NCI-H2081 (cell line): Measurements from ENCODE around the gene HFM1.
"Not testable (repeated sequence)": the region's sequence is repeated elsewhere in the genome, so short reads cannot be mapped to it uniquely, and the experiment has no call there.

Experiments
- DNase-seq, 2 experiments: peaks; one replicate each; lab custom pipeline; 2025; lab: John Stamatoyannopoulos, UW

Gene HFM1, protein sequence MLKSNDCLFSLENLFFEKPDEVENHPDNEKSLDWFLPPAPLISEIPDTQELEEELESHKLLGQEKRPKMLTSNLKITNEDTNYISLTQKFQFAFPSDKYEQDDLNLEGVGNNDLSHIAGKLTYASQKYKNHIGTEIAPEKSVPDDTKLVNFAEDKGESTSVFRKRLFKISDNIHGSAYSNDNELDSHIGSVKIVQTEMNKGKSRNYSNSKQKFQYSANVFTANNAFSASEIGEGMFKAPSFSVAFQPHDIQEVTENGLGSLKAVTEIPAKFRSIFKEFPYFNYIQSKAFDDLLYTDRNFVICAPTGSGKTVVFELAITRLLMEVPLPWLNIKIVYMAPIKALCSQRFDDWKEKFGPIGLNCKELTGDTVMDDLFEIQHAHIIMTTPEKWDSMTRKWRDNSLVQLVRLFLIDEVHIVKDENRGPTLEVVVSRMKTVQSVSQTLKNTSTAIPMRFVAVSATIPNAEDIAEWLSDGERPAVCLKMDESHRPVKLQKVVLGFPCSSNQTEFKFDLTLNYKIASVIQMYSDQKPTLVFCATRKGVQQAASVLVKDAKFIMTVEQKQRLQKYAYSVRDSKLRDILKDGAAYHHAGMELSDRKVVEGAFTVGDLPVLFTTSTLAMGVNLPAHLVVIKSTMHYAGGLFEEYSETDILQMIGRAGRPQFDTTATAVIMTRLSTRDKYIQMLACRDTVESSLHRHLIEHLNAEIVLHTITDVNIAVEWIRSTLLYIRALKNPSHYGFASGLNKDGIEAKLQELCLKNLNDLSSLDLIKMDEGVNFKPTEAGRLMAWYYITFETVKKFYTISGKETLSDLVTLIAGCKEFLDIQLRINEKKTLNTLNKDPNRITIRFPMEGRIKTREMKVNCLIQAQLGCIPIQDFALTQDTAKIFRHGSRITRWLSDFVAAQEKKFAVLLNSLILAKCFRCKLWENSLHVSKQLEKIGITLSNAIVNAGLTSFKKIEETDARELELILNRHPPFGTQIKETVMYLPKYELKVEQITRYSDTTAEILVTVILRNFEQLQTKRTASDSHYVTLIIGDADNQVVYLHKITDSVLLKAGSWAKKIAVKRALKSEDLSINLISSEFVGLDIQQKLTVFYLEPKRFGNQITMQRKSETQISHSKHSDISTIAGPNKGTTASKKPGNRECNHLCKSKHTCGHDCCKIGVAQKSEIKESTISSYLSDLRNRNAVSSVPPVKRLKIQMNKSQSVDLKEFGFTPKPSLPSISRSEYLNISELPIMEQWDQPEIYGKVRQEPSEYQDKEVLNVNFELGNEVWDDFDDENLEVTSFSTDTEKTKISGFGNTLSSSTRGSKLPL (N-terminal part only)

GRCh38 chr1:91404151-91405012 lies at the start of gene HFM1:
Gene HFM1 (minus strand): TSS chr1:91404837. CDS start chr1:91401082, 3,755 bp downstream.
- peak; percentile 78 to 89 for DNase-seq

DNA sequence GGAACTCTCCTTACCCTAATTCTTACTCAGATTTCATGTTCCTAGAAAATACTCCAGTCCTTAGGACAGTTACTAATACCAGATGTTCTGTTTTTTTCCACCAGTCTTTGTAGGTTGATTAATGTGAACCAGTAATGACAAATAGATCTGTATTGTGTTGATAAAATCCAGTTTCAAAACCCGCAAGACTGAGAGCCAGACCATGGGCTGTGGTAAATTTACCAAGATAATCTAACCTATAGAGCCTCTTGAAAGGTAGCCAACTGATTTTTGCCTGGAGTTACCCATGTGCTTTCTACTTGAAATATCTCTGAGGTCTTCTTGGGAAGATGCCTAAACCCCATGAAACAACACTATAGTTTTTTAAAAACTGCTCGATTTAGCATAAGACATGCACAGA lies 49.5 kb upstream of the HFM1 start:
- DNase-seq = no peak

- no peak for DNase-seq
Observed at GRCh38 chr1:91450260-91450659, 45.6 kb upstream of the HFM1 start.

- DNase-seq = not testable (repeated sequence)
Observed at GRCh38 chr1:91447782-91448181, 43.1 kb upstream of the HFM1 start.

DNA sequence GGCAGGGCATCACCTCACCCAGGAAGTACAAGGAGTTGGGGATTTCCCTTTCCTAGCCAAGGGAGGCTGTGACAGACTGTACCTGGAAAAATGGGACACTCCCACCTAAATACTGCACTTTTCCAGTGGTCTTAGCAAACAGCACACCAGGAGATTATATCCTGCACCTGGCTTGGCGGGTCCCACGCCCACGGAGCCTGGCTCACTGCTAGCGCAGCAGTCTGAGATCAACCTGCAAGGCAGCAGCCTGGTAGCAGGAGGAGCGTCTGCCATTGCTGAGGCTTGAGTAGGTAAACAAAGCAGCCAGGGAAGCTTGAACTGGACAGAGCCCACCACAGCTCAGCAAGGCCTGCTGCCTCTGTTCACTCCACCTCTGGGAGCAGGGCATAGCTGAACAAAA lies 37.3 kb upstream of the HFM1 start:
- not testable (repeated sequence) for DNase-seq

DNA sequence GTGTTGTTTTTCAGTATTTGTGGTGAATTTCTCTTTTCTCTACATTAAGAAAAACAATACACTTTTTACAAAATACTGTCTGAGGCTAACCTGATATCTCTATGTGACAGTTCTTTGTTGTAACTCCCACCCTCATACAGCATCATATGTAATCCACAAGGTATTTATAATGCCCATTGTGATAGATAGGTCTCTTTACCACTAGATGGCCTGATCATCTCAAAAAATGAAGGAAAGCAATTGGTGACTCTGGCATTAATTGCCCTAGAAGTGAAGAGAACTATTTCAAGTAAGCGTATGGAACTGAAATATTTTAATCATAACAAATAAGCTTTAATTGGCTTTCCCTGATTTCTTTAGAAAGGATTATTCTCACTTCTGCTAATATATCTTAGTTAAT lies 36.2 kb upstream of the HFM1 start:
- no peak for DNase-seq

GRCh38 chr1:91439016-91439415 lies 34.4 kb upstream of the HFM1 start:
- DNase-seq = no peak

- no peak for DNase-seq
Observed at GRCh38 chr1:91428182-91428798, 23.7 kb upstream of the HFM1 start.

DNA sequence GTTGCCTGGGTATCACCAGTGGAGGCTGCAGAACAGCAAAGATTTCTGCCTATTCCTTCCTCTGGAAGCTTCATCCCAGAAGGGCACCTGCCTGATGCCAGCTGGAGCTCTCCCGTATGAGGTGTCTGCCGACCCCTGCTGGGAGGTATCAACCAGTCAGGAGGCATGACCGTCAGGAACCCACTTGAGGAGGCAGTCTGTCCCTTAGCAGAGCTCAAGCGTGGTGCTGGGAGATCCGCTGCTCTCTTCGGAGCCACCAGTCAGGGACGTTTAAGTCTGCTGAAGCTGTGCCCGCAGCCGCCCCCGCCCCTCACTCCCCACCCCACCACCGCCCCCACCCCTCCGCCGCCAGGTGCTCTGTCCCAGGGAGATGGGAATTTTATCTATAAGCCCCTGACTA lies 23.1 kb upstream of the HFM1 start:
- DNase-seq = no peak

DNA sequence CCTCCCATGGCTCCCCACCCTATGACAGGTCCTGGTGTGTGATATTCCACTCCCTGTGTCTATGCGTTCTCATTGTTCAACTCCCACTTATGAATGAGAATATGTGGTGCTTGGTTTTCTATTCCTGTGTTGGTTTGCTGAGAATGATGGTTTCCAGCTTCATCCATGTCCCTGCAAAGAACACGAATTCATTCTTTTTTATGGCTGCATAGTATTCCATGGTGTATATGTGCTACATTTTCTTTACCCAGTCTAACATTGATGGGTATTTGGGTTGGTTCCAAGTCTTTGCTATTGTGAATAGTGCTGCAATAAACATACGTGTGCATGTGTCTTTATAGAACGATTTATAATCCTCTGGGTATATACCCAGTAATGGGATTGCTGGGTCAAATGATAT lies 17.9 kb upstream of the HFM1 start:
- DNase-seq = not testable (repeated sequence)

DNA sequence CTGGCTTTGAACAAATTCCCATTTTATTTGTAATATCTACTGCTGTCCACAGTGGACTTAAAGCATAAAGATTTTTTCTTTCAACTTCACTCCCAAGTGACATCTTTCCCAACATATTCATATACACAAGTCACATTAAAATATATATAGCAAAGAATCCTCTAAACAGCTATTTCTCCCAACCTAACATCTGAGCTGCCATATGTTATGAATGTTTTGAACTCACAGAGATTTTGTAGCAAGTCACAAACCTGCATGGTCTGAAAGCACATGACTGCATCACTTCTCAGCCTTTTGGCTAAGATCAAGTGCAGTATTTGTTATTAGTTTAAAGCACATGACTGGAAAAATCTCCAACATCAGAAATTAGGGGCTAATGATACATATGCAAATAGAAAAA lies 7.7 kb upstream of the HFM1 start:
- DNase-seq = no peak

DNA sequence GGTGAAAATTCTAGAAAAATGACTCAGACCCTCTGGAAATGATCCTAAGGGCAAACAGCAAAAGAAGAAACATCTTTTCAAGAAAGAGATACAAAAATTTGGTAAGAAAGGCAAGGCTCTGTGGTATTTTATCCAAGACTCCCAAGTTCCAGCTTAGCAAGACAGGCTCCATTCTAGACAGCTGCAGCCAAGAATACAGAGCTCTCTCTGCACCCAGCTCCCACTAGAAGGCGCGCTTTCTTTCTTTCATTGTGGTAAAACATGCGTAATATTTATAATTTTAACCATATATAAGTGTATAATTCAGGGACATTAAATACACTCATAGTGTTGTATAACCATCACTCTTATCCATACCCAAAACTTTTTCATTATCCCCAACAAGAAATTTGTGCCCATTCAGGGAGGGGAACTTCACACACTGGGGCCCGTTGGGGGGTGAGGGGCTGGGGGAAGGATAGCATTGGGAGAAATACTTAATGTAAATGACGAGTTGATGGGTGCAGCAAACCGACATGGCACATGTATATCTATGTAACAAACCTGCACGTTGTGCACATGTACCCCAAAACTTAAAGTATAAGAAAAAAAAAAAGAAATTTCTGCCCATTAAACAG lies 2.2 kb upstream of the HFM1 start:
- no peak for DNase-seq

DNA sequence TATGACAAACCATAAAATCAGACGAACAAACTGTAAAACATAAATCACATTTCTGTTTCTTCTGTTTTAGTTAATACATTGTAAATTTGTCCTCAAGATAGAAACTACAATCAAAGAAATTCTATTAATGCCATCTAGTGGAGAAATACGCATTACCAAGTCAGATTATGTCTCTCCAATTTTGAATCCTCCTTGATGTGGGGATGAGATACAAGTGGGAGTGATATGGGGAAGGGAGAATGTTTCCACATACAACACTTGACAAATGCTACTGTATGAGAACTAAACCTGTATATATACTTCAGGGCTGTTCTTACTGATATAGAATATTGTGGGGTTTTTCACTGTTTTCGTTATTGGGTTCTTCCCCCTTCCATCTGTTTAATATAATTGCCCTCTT lies 2.6 kb downstream of the HFM1 start:
- DNase-seq = peak in 1 of 2 experiments; percentile 36

DNA sequence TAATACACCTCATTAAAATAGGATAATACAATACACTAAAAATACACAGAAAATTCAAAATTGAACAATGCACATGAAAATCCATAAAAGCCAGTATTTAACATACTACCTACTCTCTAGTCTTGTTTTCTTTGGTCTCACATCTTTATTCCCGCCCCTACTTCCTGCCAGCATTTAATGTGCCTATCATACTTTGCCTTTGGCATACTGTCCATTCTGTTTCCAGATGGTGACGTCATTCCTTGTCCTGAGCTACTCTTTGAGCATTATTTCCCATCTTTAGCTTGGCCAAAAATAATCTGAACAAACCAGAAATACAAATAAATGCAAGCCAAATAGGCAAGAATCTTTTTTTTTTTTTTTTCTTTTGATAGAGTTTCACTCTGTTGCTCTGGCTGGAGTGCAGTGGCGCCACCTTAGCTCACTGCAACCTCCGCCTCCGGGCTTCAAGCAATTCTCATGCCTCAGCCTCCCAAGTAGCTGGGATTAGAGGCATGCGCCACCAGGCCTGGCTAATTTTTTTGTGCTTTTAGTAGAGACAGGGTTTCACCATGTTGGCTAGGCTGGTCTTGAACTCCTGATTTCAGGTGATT lies 4.4 kb downstream of the HFM1 start:
- no peak for DNase-seq

- DNase-seq = no peak
Observed at GRCh38 chr1:91398291-91398690, 6.3 kb downstream of the HFM1 start.

DNA sequence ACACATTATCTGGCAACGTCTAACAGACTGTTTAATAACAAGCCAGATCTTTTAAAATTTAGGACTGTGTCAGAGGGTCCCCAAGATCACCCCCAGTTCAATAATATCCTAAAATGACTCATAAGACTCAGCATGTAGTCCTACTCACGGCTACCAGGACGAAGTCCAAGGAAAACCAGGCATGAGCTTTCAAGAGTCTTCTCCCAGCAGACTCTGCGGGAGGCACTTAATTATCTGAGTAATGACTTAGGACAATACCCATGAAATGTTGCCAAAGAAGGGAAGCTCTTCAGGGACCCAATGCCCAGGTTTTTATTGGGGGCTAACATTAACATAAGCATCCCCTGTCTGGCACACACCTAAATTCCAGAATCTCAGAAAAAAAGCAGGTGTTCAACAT lies 7.0 kb downstream of the HFM1 start:
- no peak for DNase-seq

DNA sequence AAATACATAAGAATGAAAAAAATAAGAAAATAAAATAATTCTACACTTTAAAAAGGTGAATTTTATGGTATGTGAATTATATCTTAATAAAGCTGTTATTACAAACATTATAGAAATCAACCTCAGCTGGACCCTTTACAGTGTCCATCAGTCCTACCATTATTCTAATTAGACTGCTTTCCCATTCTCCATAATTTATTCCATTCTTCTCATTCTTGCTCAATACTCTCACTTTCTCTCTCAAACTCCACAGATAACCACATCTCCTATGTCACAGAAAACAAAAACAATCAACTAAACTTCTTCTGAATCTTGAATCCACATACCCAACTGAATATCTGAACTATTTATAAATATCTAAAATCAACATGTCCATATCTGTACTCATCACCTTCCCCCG lies 11.6 kb downstream of the HFM1 start:
- DNase-seq = no peak

DNA sequence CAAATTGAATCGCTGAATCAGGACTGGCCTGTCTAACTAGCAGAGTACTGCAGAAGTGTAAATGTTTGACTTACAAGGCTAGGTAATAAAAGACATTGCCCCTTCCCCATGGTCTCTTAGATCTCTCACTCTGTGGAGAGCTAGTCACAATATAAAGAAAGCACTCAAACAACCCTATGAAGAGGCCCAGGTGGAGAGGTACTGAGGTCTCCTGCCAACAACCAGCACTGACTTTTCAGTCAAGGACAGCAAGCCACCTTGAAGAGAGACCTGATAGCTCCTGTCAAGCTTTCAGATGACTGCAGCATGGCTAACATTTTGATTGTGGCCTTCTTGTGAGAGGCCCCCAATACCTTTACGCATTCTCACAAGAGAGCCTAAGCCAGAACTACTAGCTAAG lies 18.5 kb downstream of the HFM1 start:
- DNase-seq = no peak

- no peak for DNase-seq
Observed at GRCh38 chr1:91383456-91383855, 21.2 kb downstream of the HFM1 start.

DNA sequence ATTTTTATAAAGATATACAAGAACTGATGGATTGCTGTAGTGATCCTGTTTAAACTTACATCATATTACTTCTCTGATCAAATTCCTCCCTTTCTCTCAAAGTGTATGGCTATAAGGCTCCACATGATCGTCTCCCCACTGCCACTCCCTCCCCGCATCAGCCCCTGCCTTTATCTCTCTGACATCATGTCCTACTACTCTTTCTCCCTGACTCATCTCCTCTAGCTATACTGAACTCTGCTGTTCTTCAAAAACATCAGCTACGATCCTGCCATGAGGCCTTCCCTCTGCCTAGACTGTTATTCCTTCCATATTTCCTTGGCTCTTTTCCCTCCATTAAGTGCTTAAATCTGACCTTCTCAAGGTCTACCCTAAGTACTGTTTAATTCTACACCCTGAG lies 22.8 kb downstream of the HFM1 start:
- DNase-seq = no peak
